Endodermal cell (in vitro differentiated cells): ENCODE results near the gene KDM5B. TPM values are rescaled to one million over a fixed set of nuclear protein-coding genes. Genes with fewer than 3 reads are reported as not detected.

Experiments
- DNase-seq: peaks from one replicate; pipeline ENCODE4 v3.0.0-alpha.2; 2017
- H3K27ac ChIP-seq: 2 replicates; pipeline ENCODE4 v1.5.1; 2013; ENCODE audit warnings: mild to moderate bottlenecking, low read depth, low read length, moderate library complexity
- H3K27me3 ChIP-seq: 2 replicates; pipeline ENCODE4 v1.6.1; 2013; ENCODE audit warnings: mild to moderate bottlenecking, low read length, moderate library complexity; ENCODE audit not compliant: insufficient read depth, control insufficient read depth, poor library complexity, severe bottlenecking
- H3K36me3 ChIP-seq: 2 replicates; pipeline ENCODE4 v1.7.0; 2013; ENCODE audit warnings: mild to moderate bottlenecking, low read length, moderate library complexity; ENCODE audit not compliant: control insufficient read depth, insufficient read depth
- H3K4me1 ChIP-seq: one replicate; pipeline ENCODE4 v1.7.0; 2013; ENCODE audit warnings: low read length; ENCODE audit not compliant: control insufficient read depth, insufficient read depth
- H3K4me3 ChIP-seq: 2 replicates; pipeline ENCODE4 v1.5.1; 2013; ENCODE audit warnings: mild to moderate bottlenecking, low read length, moderate library complexity
- H3K9ac ChIP-seq: 2 replicates; pipeline ENCODE4 v1.6.1; 2013; ENCODE audit warnings: mild to moderate bottlenecking, low read length, moderate library complexity; ENCODE audit not compliant: poor library complexity, severe bottlenecking; ENCODE audit errors: extremely low read depth
- H3K9me3 ChIP-seq: 2 replicates; pipeline ENCODE4 v1.6.1; 2013; ENCODE audit warnings: mild to moderate bottlenecking, low read length, moderate library complexity; ENCODE audit not compliant: control insufficient read depth
- H3K27ac Mint-ChIP-seq: 2 replicates; pipeline ENCODE4 v1.8.0; 2020; ENCODE audit warnings: mixed read lengths
- H3K27me3 Mint-ChIP-seq: 2 replicates; pipeline ENCODE4 v1.8.0; 2021; ENCODE audit warnings: mild to moderate bottlenecking, mixed read lengths; ENCODE audit not compliant: insufficient read depth
- H3K36me3 Mint-ChIP-seq: 2 replicates; pipeline ENCODE4 v1.8.0; 2020; ENCODE audit warnings: low read depth, mixed read lengths
- H3K4me1 Mint-ChIP-seq: 2 replicates; pipeline ENCODE4 v1.8.0; 2020; ENCODE audit warnings: mixed read lengths
- H3K4me3 Mint-ChIP-seq: 2 replicates; pipeline ENCODE4 v1.8.0; 2020; ENCODE audit warnings: mild to moderate bottlenecking, moderate library complexity, mixed read lengths
- H3K9me3 Mint-ChIP-seq: 2 replicates; pipeline ENCODE4 v1.8.0; 2020; ENCODE audit warnings: mild to moderate bottlenecking, mixed read lengths
- CTCF ChIP-seq: fragments of 200-600 bp; sonication (generic); conservative IDR thresholded peaks from 2 replicates; pipeline ENCODE4 v1.5.0; 2021; ENCODE audit warnings: antibody characterized with exemption, mild to moderate bottlenecking
- WGBS, 2 experiments: methylation state at CpG; one replicate each; pipeline versions ENCODE4 v1.1.5 to v1.1.7; 2013; ENCODE audit warnings: missing lambda C conversion rate in 2 of 2, mixed read lengths in 1 of 2; ENCODE audit not compliant: insufficient coverage in 1 of 2, insufficient read length in 1 of 2; 5-methylcytosine and 5-hydroxymethylcytosine counted together
- total RNA-seq, 2 donors: library from RNA; stranded (reverse); fragmentation: NEBNext Ultra II Directional in 1 of 2; extraction: Animal tissue kit (Norgen Biotek cat#: 25700) in 1 of 2; gene quantifications; 2 replicates in 1 of 2; 3 replicates in 1 of 2; pipeline ENCODE4 v1.2.1, GENCODE V29; 2021

Gene KDM5B
- total RNA-seq, 2 donors from 2014 or later = 207 to 219 TPM

GRCh38 chr1:202801175-202801574 is 7.0 kb downstream of the KDM5B start:
- Mint-ChIP-seq H3K36me3 (peaks cover 22% of the 10 kb centered on the region), H3K9me3 (peaks cover 2% of the 10 kb centered on the region), H3K4me3 (no peak overlapping the region), H3K27ac (no peak overlapping the region), H3K27me3 (no peaks in the 10 kb centered on the region), H3K4me1 (peaks cover 20% of the 10 kb centered on the region)
- peaks cover 30% of the 10 kb centered on the region for H3K36me3 ChIP-seq
- no peaks in the 10 kb centered on the region for H3K9me3 ChIP-seq
- TF ChIP-seq CTCF = no peak
- no peak for DNase-seq
- no peaks in the 10 kb centered on the region for H3K4me1 ChIP-seq
- H3K27me3 ChIP-seq = no peaks in the 10 kb centered on the region
- WGBS, 2 experiments = 94 to 96% methylated on average over 2 of the region's 2 CpGs
- H3K27ac ChIP-seq = no peak overlapping the region
- H3K4me3 ChIP-seq = no peak overlapping the region
- no peak overlapping the region for H3K9ac ChIP-seq

- 92% methylated on average over 1 of the region's 1 CpG; no CpG with 5 or more reads in 1 of the 2 experiments for WGBS, 2 experiments
- H3K36me3 Mint-ChIP-seq = peaks cover 22% of the 10 kb centered on the region
Observed at GRCh38 chr1:202800742-202801141, 7.5 kb downstream of the KDM5B start.

GRCh38 chr1:202798792-202799331 is 9.4 kb downstream of the KDM5B start:
- H3K4me3 Mint-ChIP-seq = no peak overlapping the region
- Histone ChIP-seq H3K27ac (no peak overlapping the region), H3K36me3 (peaks cover 30% of the 10 kb centered on the region), H3K4me3 (no peak overlapping the region), H3K27me3 (no peaks in the 10 kb centered on the region), H3K9ac (no peak overlapping the region), H3K9me3 (no peaks in the 10 kb centered on the region), H3K4me1 (no peaks in the 10 kb centered on the region)
- H3K27me3 Mint-ChIP-seq = no peaks in the 10 kb centered on the region
- H3K9me3 Mint-ChIP-seq = peaks cover 2% of the 10 kb centered on the region
- peaks cover 8% of the 10 kb centered on the region for H3K4me1 Mint-ChIP-seq
- WGBS, 2 experiments = 94 to 97% methylated on average over 4 to 6 of the region's 6 CpGs
- no peak for TF ChIP-seq CTCF
- H3K36me3 Mint-ChIP-seq = peaks cover 22% of the 10 kb centered on the region
- no peak overlapping the region for H3K27ac Mint-ChIP-seq
- no peak for DNase-seq

More at GRCh38 chr1:202800742-202801141, 7.5 kb downstream of the KDM5B start:
- no peaks in the 10 kb centered on the region for H3K27me3 Mint-ChIP-seq
- no peak overlapping the region for H3K27ac Mint-ChIP-seq
- no peak for TF ChIP-seq CTCF
- no peak overlapping the region for H3K4me3 Mint-ChIP-seq
- Histone ChIP-seq H3K27ac (no peak overlapping the region), H3K27me3 (no peaks in the 10 kb centered on the region), H3K9me3 (no peaks in the 10 kb centered on the region), H3K9ac (no peak overlapping the region), H3K4me1 (no peaks in the 10 kb centered on the region), H3K4me3 (no peak overlapping the region), H3K36me3 (peaks cover 30% of the 10 kb centered on the region)
- DNase-seq = no peak
- peaks cover 2% of the 10 kb centered on the region for H3K9me3 Mint-ChIP-seq
- H3K4me1 Mint-ChIP-seq = peaks cover 17% of the 10 kb centered on the region
